Endothelial cell of umbilical vein (primary cell): ENCODE data around the gene KRT77. TPM values are rescaled to one million over a fixed set of nuclear protein-coding genes. Genes with fewer than 3 reads are reported as not detected.

Experiments used
- BruUV-seq: library from RNA; stranded (reverse); fragments of 400-500 nt; replicated peaks from 2 replicates; lab custom pipeline; 2021; lab: Mats Ljungman, UMichigan
- CTCF ChIA-PET: fragments of 300-600, 350-600 bp; sonication (Branson Sonifier 250); formaldehyde crosslinking; loops from one replicate; lab custom pipeline; 2021; ENCODE audit warnings: antibody characterized with exemption, inconsistent platforms; lab: Charles Lee
- POLR2A ChIA-PET: fragments of 300-600, 350-600 bp; sonication (Branson Sonifier 250); formaldehyde crosslinking; loops from one replicate; lab custom pipeline; 2021; ENCODE audit warnings: antibody characterized with exemption, inconsistent platforms; lab: Charles Lee
- DNase-seq: peaks from one replicate; pipeline ENCODE4 v3.0.0-alpha.2; 2011; ENCODE audit warnings: low read depth, low spot score
- FAIRE-seq: peaks from 2 replicates; lab custom pipeline; 2011; peaks lifted over from hg19 to GRCh38; lab: Jason Lieb, UNC
- H2AFZ ChIP-seq: 2 replicates; pipeline ENCODE4 v1.6.0; 2012; ENCODE audit warnings: low read depth, low read length, control low read depth, inconsistent platforms
- H3K27ac ChIP-seq: 2 replicates; pipeline ENCODE4 v1.5.1; 2011; ENCODE audit warnings: low read depth, mild to moderate bottlenecking, control low read depth, low read length, moderate library complexity; ENCODE audit not compliant: insufficient read depth
- H3K27me3 ChIP-seq, 2 experiments: 2 replicates each; pipeline versions ENCODE4 v1.6.0 to v1.6.1; 2011; ENCODE audit warnings: low read length in 2 of 2, mixed read lengths in 1 of 2; ENCODE audit not compliant: control insufficient read depth in 2 of 2, insufficient read depth in 2 of 2
- H3K36me3 ChIP-seq, 2 experiments: 2 replicates in 1 of 2; 3 replicates in 1 of 2; pipeline ENCODE4 v1.5.1; 2011; ENCODE audit warnings: low read length in 2 of 2, mild to moderate bottlenecking in 1 of 2, moderate library complexity in 1 of 2; ENCODE audit not compliant: control insufficient read depth in 2 of 2, insufficient read depth in 2 of 2; ENCODE audit errors: extremely low read depth in 1 of 2
- H3K4me1 ChIP-seq: 3 replicates; pipeline ENCODE4 v1.5.1; 2011; ENCODE audit warnings: mild to moderate bottlenecking, low read length; ENCODE audit not compliant: control insufficient read depth, insufficient read depth; ENCODE audit errors: extremely low read depth
- H3K4me2 ChIP-seq: 2 replicates; pipeline ENCODE4 v1.6.1; 2011; ENCODE audit warnings: low read length, control low read depth, mixed read lengths; ENCODE audit not compliant: insufficient read depth
- H3K4me3 ChIP-seq, 3 experiments: fragments of 200-600 bp in 1 of 3; sonication (generic), shearing (Covaris generic) in 1 of 3; replicated peaks in 1 of 3; 2 replicates each; pipeline ENCODE4 v1.5.1; 2011 to 2016; ENCODE audit warnings: control low read depth in 3 of 3, low read length in 3 of 3, mild to moderate bottlenecking in 2 of 3, inconsistent platforms in 1 of 3, low read depth in 1 of 3, moderate library complexity in 1 of 3; ENCODE audit not compliant: insufficient read depth in 1 of 3
- H3K79me2 ChIP-seq: 2 replicates; pipeline ENCODE4 v1.6.0; 2012; ENCODE audit warnings: low read length, inconsistent platforms; ENCODE audit not compliant: control insufficient read depth, insufficient read depth
- H3K9ac ChIP-seq: replicated peaks from 2 replicates; pipeline ENCODE3; 2011; ENCODE audit warnings: low read length, control low read depth; ENCODE audit not compliant: insufficient read depth; ENCODE audit errors: extremely low read depth
- H3K9me1 ChIP-seq: replicated peaks from 3 replicates; pipeline ENCODE4 v1.6.0; 2011; ENCODE audit warnings: mild to moderate bottlenecking, low read length; ENCODE audit not compliant: control insufficient read depth, insufficient read depth; ENCODE audit errors: extremely low read depth
- H3K9me3 ChIP-seq: replicated peaks from 2 replicates; pipeline ENCODE4 v1.5.1; 2012; ENCODE audit warnings: low read length, inconsistent platforms; ENCODE audit not compliant: control insufficient read depth, insufficient read depth
- H4K20me1 ChIP-seq: replicated peaks from 2 replicates; pipeline ENCODE3; 2011; ENCODE audit warnings: mild to moderate bottlenecking, low read length; ENCODE audit not compliant: control insufficient read depth, insufficient read depth; ENCODE audit errors: extremely low read depth
- CTCF ChIP-seq, 2 donors: IDR thresholded peaks; 1 replicate in 1 of 2; 2 replicates in 1 of 2; pipeline ENCODE4 v1.5.1; 2011; ENCODE audit warnings: low read length in 2 of 2, mild to moderate bottlenecking in 2 of 2, moderate library complexity in 2 of 2, control low read depth in 1 of 2, inconsistent platforms in 1 of 2, low read depth in 1 of 2; ENCODE audit not compliant: insufficient read depth in 1 of 2; ENCODE audit errors: extremely low read depth in 1 of 2
- EZH2 ChIP-seq: IDR thresholded peaks from 2 replicates; pipeline ENCODE4 v1.6.1; 2012; ENCODE audit warnings: borderline replicate concordance, low read depth, mild to moderate bottlenecking, moderate library complexity, low read length, inconsistent platforms; ENCODE audit not compliant: severe bottlenecking
- FOS ChIP-seq: IDR thresholded peaks from 2 replicates; pipeline ENCODE4 v1.6.1; 2011; ENCODE audit warnings: mild to moderate bottlenecking, low read length, moderate library complexity, borderline replicate concordance; ENCODE audit not compliant: insufficient read depth
- GATA2 ChIP-seq: IDR thresholded peaks from 2 replicates; pipeline ENCODE4 v1.7.0; 2011; ENCODE audit warnings: low read depth, mild to moderate bottlenecking, moderate library complexity, mixed read lengths, low read length; ENCODE audit not compliant: insufficient read length, insufficient read depth
- JUN ChIP-seq: IDR thresholded peaks from 2 replicates; pipeline ENCODE4 v1.6.1; 2011; ENCODE audit warnings: borderline replicate concordance, low read depth; ENCODE audit not compliant: insufficient read length, insufficient read depth
- MAX ChIP-seq: IDR thresholded peaks from 2 replicates; pipeline ENCODE4 v1.6.1; 2011; ENCODE audit not compliant: insufficient read depth, insufficient read length
- MYC ChIP-seq: IDR thresholded peaks from one replicate; pipeline ENCODE4 v1.6.1; 2011; ENCODE audit warnings: mild to moderate bottlenecking, low read depth, low read length
- POLR2A ChIP-seq: IDR thresholded peaks from 2 replicates; pipeline ENCODE4 v1.6.1; 2012; ENCODE audit warnings: low read depth, mild to moderate bottlenecking, control low read depth, low read length
- POLR2AphosphoS5 ChIP-seq: IDR thresholded peaks from 2 replicates; pipeline ENCODE4 v1.6.1; 2012; ENCODE audit warnings: low read depth, mild to moderate bottlenecking, control low read depth, low read length, moderate library complexity; ENCODE audit not compliant: insufficient read depth
- dilution Hi-C: fragments of 300-500 bp; cut with MboI; formaldehyde crosslinking; loops from one replicate; pipeline ENCODE4 v1.15.0; 2019; ENCODE audit warnings: low sequenced_read_pairs; ENCODE audit not compliant: extremely low pct_ligation_motif_present
- intact Hi-C: fragments of 100-400 bp; cut with micrococcal nuclease; formaldehyde crosslinking; loops from one replicate; pipeline ENCODE4 v1.10.0; 2022
- polyA plus RNA-seq, 4 experiments: library from polyadenylated mRNA; depleted of rRNA in 3 of 4; stranded (reverse) in 3 of 4; unstranded in 1 of 4; fragments of >200 nt; gene quantifications; 2 replicates each; pipeline versions ENCODE4 v1.2.1 to v1.2.3, GENCODE V29; 2011 to 2012; ENCODE audit warnings: missing spikeins in 1 of 4
- total RNA-seq: library from RNA; stranded (reverse); gene quantifications from 2 replicates; pipeline ENCODE4 v1.2.3, GENCODE V29; 2021

KRT77 gene
- total and polyA plus RNA-seq, 2 donors (not counting 3 experiments of a cell fraction or from before 2014, with no cell fraction given), result not detected

- BruUV-seq, result no TSS peak
- no peaks in the 10 kb centered on the region for H3K9me1 ChIP-seq
- DNase-seq (no peak), FAIRE-seq (no peak)
- H3K9ac ChIP-seq, result no peak overlapping the region
- no peaks in the 10 kb centered on the region for H3K36me3 ChIP-seq
- H3K27me3 ChIP-seq, result peaks cover 0 to 3% of the 10 kb centered on the region in 2 experiments
- H4K20me1 ChIP-seq, result no peaks in the 10 kb centered on the region
- no peaks in the 10 kb centered on the region for H3K9me3 ChIP-seq
- no peaks in the 10 kb centered on the region for H3K79me2 ChIP-seq
- TF ChIP-seq EZH2, result no peak
- no peak for TF ChIP-seq MAX
- TF ChIP-seq POLR2AphosphoS5, result no peak
- TF ChIP-seq POLR2A, result no peak
- no peak for TF ChIP-seq GATA2
- TF ChIP-seq FOS, result no peak
- no peak for TF ChIP-seq MYC
- no peak for TF ChIP-seq JUN
- TF ChIP-seq CTCF (IDR thresholded peaks at IDR 0.05; ENCODE audit: extremely low read depth in 1 of 2, insufficient read depth in 1 of 2, low read depth in 1 of 2, low read length in 2 of 2), result no peak
- no peak overlapping the region for H2AFZ ChIP-seq
- no peak overlapping the region for H3K27ac ChIP-seq
- CTCF ChIA-PET, result no interaction called here
- no peaks in the 10 kb centered on the region for H3K4me1 ChIP-seq
- intact Hi-C loops, result no loop called here
- H3K4me3 ChIP-seq, result no peak overlapping the region
- POLR2A ChIA-PET, result no interaction called here
- dilution Hi-C loops, result no loop called here
- H3K4me2 ChIP-seq, result no peak overlapping the region
These were observed 35.8 kb downstream of the KRT77 start for GRCh38 chr12:52667509-52667908.
